Measurements from ENCODE around the gene GNA12.

DNA sequence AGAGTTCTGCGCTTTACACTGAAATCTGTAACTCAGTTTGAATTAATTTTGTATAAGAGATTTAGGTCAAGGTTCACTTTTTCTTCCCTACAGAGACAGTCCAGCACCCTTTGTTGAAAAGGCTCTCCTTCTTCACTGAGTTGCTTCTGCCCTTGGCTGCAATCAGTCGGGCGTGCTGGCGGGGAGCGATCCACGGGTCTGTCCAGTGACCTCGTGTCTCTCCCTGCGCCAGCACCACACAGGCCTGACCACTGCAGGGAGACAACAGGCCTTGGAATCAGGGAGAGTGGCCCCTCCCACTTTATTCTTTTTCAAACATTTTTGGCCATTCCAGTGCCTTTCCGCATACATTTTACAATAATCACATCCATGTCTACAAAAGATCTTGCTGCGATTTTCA lies 89.2 kb downstream of the GNA12 start:
- TF ChIP-seq, protein P1, sequence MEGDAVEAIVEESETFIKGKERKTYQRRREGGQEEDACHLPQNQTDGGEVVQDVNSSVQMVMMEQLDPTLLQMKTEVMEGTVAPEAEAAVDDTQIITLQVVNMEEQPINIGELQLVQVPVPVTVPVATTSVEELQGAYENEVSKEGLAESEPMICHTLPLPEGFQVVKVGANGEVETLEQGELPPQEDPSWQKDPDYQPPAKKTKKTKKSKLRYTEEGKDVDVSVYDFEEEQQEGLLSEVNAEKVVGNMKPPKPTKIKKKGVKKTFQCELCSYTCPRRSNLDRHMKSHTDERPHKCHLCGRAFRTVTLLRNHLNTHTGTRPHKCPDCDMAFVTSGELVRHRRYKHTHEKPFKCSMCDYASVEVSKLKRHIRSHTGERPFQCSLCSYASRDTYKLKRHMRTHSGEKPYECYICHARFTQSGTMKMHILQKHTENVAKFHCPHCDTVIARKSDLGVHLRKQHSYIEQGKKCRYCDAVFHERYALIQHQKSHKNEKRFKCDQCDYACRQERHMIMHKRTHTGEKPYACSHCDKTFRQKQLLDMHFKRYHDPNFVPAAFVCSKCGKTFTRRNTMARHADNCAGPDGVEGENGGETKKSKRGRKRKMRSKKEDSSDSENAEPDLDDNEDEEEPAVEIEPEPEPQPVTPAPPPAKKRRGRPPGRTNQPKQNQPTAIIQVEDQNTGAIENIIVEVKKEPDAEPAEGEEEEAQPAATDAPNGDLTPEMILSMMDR (IDR thresholded peaks at IDR 0.05) = no peak
- no peak for TF ChIP-seq POLR2AphosphoS5 (IDR thresholded peaks at IDR 0.05; ENCODE audit: insufficient read depth in 1 of 2, low read depth in 1 of 2)

Data from vagina (tissue), 2 donors.